Hematopoietic multipotent progenitor cell treated with erythropoietin and hydrocortisone succinate and interleukin-3 and kit ligand, for 15 days (in vitro differentiated cells): ENCODE measurements around the gene HS3ST5.
"Not testable (repeated sequence)": the region's sequence is repeated elsewhere in the genome, so short reads cannot be mapped to it uniquely, and the experiment has no call there.

Source experiments
- DNase-seq: peaks from one replicate; pipeline ENCODE4 v3.0.0-alpha.2; 2015; ENCODE audit warnings: low spot score

The HS3ST5 gene

GRCh38 chr6:114334237-114334636 lies 8.6 kb downstream of the HS3ST5 start:
- no peak for DNase-seq

DNA sequence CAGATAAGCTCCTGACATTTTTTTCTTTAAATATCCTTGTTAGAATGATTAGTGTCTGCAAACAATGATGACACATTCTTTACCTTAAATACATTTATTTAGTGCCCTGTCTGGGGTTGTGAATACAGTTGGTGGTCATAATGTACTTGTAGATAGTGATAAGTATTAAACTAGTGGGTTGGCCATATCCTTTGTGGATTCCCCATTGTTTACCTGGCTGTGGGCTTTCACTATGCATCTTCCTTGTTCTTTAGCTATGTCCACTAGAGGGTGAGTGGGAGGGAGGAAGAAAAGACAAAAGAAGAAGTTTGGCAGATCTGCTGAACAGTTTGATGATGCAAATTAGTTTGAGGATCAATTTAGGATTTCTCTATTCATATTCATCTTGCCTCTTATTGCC lies 15.7 kb downstream of the HS3ST5 start:
- DNase-seq: no peak

DNA sequence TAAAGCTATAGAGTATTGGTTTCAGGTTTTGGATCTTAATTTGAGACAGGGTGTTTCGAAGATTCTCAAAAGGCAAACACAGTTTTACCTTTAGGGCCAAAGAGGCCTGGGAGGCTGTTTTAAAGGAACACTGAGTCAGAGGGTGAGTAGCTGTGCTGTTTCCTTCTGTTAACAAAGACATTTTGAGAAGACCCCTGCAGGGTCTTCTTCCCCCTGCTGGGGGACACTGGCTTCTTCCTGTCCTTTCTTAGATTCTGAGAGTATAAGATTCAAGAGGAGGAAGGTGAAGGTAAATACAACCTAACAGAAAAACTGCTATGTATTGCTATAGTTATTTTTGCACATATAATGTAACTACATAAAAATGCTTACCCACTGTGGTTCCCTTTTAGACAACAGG lies 19.0 kb downstream of the HS3ST5 start:
- no peak for DNase-seq

DNA sequence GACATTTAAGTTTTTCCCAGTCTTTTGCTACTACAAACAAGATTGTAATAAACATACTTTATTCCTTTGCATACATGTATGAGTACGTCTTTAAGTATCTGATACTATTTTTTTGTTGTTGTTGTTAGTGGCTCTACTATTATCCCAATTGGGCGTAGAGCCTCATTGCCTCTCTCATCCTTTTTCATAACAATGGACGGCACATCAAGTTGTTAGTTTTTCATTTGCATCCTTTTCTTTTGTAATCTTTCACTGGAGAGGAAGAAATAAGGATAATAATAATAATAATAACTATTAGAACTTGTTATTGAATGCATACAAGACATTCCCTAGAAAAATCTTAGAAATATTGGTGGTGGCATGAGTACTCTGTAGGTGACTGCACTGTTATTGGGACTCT lies 23.1 kb downstream of the HS3ST5 start:
- DNase-seq: no peak

DNA sequence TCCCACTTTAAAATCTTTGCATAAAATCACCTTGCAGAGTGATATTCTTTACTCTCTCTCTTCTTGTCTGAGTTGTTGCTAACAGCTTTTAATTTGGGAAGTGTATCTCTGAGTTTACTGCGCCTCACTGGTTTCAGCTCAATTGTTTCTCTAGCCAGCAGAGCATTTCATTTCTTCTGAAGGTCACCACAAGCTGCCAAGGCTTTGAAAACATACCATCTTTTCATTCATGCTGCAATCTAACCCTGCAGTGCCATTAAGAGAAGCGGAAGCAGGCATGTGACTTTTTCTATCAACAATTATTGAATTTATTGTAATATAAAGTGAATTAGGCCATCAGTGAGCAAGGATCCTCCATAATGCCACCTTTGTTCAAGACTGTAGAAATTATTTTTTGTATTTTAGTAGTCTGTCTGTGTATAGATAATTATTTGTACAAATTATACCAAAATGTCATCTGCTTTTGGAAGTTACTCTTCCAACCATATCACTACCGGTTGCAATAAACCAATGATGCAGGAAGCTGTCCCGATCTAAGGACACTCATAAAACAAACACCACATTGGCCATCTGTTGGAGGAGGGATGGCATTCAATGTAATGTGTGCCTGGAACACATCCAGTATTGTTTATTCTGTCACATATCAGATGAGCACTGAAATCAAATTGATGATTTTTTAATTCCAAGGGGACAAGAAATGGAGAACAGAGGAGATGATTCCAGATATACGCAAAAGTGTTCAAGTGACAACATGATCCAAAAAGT lies 26.8 kb downstream of the HS3ST5 start:
- DNase-seq: no peak

- not testable (repeated sequence) for DNase-seq
These were observed 29.0 kb downstream of the HS3ST5 start for GRCh38 chr6:114313816-114314215.

GRCh38 chr6:114312931-114313330 lies 29.9 kb downstream of the HS3ST5 start:
- DNase-seq: no peak

- DNase-seq: no peak
These were observed 32.8 kb downstream of the HS3ST5 start for GRCh38 chr6:114310053-114310452.

DNA sequence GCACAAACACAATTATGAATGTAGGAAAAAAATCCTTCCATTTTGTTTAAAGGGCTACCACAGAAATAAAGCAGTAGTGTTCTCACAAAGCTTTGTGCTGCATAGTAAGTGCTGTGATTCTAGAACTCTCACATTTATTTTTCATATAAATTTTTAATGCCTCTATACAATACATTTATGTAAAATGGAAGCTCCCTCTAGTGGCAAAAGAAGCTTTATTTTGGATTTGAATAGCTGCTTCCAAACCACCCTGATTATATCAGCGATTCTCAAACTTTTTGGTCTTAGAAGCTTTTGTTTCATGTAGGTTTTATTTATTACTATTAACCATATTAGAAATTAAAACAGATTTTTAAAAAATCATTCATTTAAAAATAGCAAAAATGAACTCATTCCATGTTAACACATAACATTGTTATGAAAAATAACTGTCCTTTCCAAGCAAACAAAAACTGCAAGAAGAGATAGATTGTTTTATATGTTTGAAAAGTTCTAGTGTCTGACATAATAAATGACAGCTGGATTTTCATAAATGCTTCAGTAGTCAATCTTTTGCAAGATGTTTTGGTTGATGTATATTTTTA lies 38.4 kb downstream of the HS3ST5 start:
- peak; percentile 8 for DNase-seq

DNA sequence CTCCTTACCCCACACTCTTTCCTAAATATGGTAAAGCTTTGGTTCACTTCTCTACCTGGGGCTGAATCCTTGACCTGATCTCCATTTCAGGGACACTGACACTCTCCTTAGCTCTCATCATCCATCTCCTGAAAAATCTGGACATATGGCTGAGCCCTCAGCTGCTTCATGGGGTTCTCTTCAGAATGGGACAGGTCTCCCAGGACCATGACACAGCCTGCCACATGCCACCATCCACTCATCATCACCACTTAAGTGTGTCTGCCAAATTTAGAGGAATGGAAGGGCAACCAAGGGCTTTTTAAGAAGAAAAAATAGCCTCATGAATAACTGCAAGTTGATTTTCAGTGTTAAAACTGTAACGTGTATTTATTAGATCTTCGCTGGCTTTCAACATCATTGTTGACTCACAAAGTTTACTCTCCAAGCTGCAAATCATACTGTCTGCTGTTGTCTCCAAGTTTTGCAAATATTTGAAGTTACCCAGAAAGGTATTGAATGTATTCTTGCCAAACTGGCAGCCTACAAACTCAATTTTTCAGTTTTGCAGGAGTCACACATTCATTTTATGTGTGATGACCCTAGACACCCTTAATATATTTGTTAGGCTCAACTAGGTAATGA lies 41.1 kb downstream of the HS3ST5 start:
- DNase-seq: no peak

DNA sequence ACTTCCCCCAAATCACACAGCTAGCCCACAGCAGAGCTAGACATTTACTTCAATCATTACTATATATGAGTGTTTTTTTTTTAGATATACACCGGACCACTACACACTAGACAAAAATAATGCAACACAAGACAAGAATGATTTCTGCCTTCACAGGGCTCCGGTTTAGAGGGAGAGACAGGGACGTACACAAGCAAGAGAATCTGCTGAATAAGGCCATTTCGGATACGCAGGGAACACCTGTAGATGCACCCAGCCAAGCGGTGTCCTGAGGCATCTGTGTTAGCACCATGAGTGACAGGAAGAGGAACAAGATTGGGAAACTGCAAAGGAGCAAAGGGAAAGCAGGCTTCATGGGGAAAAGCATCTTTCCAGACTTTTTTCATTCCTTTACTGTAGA lies 45.7 kb downstream of the HS3ST5 start:
- no peak for DNase-seq

GRCh38 chr6:114292431-114292830 lies 50.4 kb downstream of the HS3ST5 start:
- DNase-seq: no peak

DNA sequence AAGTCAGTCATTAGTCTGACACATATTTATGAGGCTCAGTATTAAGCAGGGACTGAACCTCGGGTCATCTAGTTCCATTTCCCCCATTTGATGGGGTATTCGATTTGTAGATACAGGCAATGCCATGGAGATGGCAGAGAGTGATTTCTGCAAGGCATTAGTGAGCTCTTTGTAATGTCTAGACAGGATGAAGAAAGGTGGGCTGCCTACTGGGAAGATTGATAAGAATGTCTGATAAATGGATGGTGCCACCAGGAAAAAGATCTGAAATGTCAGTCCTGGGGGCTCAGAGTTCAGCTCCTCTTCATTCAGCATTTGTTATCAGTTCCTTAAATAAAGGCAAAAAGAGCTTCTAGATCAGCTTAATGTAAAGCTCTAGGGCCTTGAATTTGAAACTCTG lies 51.4 kb downstream of the HS3ST5 start:
- no peak for DNase-seq

GRCh38 chr6:114290864-114291263 lies 52.0 kb downstream of the HS3ST5 start:
- DNase-seq: no peak

DNA sequence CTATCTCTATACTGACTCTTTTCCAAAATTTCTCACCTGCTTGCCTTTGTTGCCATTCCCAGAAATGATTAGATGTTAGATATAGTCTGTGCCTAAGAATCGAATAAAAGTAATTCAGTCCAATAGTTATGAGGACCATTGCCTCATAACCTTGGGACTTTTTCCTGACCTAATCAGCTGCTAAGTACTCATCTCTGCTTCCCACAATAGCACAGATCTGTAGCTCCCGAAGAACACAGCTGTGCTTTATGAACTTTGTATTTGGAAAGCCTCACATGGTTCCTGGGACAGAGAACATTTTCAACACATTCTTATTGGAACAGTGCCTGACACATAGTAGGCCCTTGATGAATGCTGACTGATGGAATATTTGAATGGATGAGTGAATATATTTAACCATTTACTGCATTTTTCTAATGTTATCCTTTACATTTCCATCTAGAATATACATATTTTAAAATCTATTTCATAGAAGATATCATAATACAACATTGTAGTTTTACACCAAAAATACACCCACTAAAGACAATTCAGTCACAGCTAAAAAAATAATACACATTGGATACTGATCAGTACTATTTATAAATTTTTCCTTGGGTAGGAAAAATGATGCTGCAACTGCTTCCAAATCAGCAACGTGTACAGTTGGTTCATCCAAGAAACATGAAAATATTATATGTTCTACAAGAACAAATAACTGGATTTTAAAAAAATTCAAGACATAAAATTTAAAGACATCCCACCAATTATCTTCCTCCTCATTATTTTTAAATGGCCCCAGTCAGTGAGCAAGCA lies 53.9 kb downstream of the HS3ST5 start:
- no peak for DNase-seq

DNA sequence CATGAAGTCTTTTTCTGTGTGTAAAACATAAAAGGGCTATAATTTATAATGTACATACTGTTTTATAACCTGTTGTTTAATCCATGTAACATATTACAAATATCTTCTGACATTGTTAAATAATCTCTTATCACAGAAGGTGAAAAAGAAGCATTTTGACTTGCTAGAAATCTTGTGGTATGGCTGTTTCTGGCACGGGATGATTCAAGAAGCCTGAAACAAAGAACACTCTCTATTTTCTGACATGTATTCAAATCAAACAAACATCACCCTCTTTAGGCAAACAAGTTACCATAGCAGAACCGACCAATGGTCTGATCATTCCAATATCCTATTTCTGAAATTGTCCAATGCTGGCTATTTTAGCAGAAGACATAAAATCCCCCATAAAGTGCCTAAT lies 55.4 kb downstream of the HS3ST5 start:
- no peak for DNase-seq

DNA sequence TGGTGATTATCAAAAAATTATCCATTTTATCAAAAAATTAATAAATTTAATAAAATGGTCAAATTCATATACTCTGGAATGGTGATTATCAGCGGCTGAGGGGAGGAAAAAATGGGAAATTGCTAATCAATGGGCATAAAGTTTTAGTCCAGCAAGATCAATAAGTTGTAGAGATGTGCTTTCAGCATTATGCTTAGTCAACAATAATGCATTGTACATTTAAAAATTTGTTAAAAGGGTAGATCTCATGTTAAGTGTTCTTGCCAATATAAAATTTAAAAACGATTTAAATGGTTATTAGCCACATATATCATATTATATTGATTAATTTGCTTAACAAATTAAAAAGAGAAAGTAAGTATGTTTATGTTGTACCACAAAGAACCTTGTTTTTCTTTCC lies 56.6 kb downstream of the HS3ST5 start:
- no peak for DNase-seq

DNA sequence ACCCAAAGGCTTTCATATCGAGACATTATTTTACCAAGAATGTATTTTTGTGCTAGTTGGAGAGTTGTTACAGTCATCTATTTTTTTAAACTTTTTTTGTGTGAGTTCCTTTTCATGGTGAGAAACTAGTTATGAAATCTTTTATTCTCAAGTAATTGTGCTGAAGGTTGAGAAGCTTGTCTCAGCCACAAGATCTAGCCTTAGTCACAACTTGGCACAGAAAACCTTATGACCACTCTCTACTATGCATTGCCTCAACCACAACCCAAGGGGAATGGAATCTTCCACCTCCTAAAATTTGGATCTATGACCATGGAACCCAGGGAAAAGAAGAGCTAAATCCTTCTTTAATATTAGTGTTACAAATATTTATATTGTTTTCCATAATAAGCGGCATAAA lies 58.5 kb downstream of the HS3ST5 start:
- DNase-seq: no peak

DNA sequence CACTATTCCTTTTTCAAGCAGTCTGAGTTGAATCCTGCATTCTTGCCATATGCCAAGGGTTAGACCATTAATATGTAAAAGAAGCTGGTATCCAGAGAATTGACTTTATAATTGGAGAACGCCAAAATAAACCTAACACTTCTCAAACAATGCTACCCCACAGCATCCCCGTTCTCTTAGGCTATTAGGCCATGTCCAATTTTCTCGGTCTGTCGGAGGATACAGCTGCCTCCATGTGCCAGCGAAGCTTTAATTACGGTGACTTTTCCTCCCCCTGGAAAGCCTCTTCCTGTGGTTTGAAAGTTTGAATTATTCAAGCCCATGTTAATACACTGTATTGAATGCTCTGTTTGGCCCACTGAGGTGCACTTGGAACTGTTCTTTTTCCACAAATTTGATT lies 60.5 kb downstream of the HS3ST5 start:
- no peak for DNase-seq

GRCh38 chr6:114281496-114281895 lies 61.3 kb downstream of the HS3ST5 start:
- no peak for DNase-seq

- DNase-seq: no peak
These were observed 62.4 kb downstream of the HS3ST5 start for GRCh38 chr6:114280239-114280982.

GRCh38 chr6:114277220-114277619 lies 65.6 kb downstream of the HS3ST5 start:
- DNase-seq: no peak
